Neural crest cell (in vitro differentiated cells): ENCODE results near the gene APP. TPM values are rescaled to one million over a fixed set of nuclear protein-coding genes. Genes with fewer than 3 reads are reported as not detected.

ENCODE experiments used
- DNase-seq: peaks from one replicate; pipeline ENCODE4 v3.0.0; 2021; ENCODE audit warnings: low read depth, mixed read lengths, low spot score
- H3K27ac Mint-ChIP-seq: one replicate; pipeline ENCODE4 v1.8.0; 2021; ENCODE audit warnings: mild to moderate bottlenecking, mixed read lengths; ENCODE audit not compliant: unreplicated experiment
- H3K27me3 Mint-ChIP-seq: 2 replicates; pipeline ENCODE4 v1.8.0; 2021; ENCODE audit warnings: low read depth, mild to moderate bottlenecking, mixed read lengths
- H3K36me3 Mint-ChIP-seq: 2 replicates; pipeline ENCODE4 v1.8.0; 2021; ENCODE audit warnings: low read depth, mild to moderate bottlenecking, mixed read lengths
- H3K4me1 Mint-ChIP-seq: 2 replicates; pipeline ENCODE4 v1.8.0; 2021; ENCODE audit warnings: mixed read lengths
- H3K4me3 Mint-ChIP-seq: one replicate; pipeline ENCODE4 v1.8.0; 2021; ENCODE audit warnings: mild to moderate bottlenecking, mixed read lengths
- H3K9me3 Mint-ChIP-seq: 2 replicates; pipeline ENCODE4 v1.8.0; 2021; ENCODE audit warnings: mixed read lengths
- CTCF ChIP-seq: fragments of 200-600 bp; sonication (generic); conservative IDR thresholded peaks from 2 replicates; pipeline ENCODE4 v1.5.0; 2021; ENCODE audit warnings: antibody characterized with exemption, mild to moderate bottlenecking
- total RNA-seq: library from RNA; stranded (reverse); gene quantifications from 2 replicates; pipeline ENCODE4 v1.2.1, GENCODE V29; 2021

Gene APP
- total RNA-seq, 1 donor from 2014 or later, result 254 TPM

GRCh38 chr21:25953659-25954058, 216.9 kb downstream of the APP start:
- DNase-seq, result no peak
- no peaks in the 10 kb centered on the region for H3K27me3 Mint-ChIP-seq
- H3K9me3 Mint-ChIP-seq, result no peaks in the 10 kb centered on the region
- peaks cover 28% of the 10 kb centered on the region for H3K4me1 Mint-ChIP-seq
- peaks cover 22% of the 10 kb centered on the region for H3K36me3 Mint-ChIP-seq
- no peak overlapping the region for H3K4me3 Mint-ChIP-seq
- no peak for TF ChIP-seq CTCF
- no peak overlapping the region for H3K27ac Mint-ChIP-seq

GRCh38 chr21:25953196-25953595, 217.4 kb downstream of the APP start:
- DNase-seq, result no peak
- TF ChIP-seq CTCF, result no peak

GRCh38 chr21:25952306-25952705, 218.3 kb downstream of the APP start:
- no peak for DNase-seq

More at GRCh38 chr21:25953196-25953595, 217.4 kb downstream of the APP start:
- H3K27ac Mint-ChIP-seq, result no peak overlapping the region
- no peaks in the 10 kb centered on the region for H3K9me3 Mint-ChIP-seq
- peaks cover 33% of the 10 kb centered on the region for H3K4me1 Mint-ChIP-seq
- no peak overlapping the region for H3K4me3 Mint-ChIP-seq
- H3K27me3 Mint-ChIP-seq, result no peaks in the 10 kb centered on the region
- peaks cover 24% of the 10 kb centered on the region for H3K36me3 Mint-ChIP-seq

GRCh38 chr21:25949701-25950100, 220.9 kb downstream of the APP start:
- Mint-ChIP-seq H3K27me3 (no peaks in the 10 kb centered on the region), H3K4me3 (no peak overlapping the region), H3K4me1 (peaks cover 31% of the 10 kb centered on the region), H3K27ac (peak overlapping the region; percentile 78), H3K36me3 (peaks cover 43% of the 10 kb centered on the region), H3K9me3 (no peaks in the 10 kb centered on the region)
- DNase-seq, result no peak
- no peak for TF ChIP-seq CTCF

More at GRCh38 chr21:25952306-25952705, 218.3 kb downstream of the APP start:
- H3K4me1 Mint-ChIP-seq, result peaks cover 34% of the 10 kb centered on the region
- H3K27me3 Mint-ChIP-seq, result no peaks in the 10 kb centered on the region
- no peak overlapping the region for H3K4me3 Mint-ChIP-seq
- no peak for TF ChIP-seq CTCF
- H3K36me3 Mint-ChIP-seq, result peaks cover 26% of the 10 kb centered on the region
- H3K9me3 Mint-ChIP-seq, result no peaks in the 10 kb centered on the region
- no peak overlapping the region for H3K27ac Mint-ChIP-seq

GRCh38 chr21:25944672-25945213, 225.8 kb downstream of the APP start:
- no peak for TF ChIP-seq CTCF
- no peaks in the 10 kb centered on the region for H3K9me3 Mint-ChIP-seq
- peaks cover 36% of the 10 kb centered on the region for H3K36me3 Mint-ChIP-seq
- no peaks in the 10 kb centered on the region for H3K27me3 Mint-ChIP-seq
- no peak for DNase-seq
- H3K27ac Mint-ChIP-seq, result peak overlapping the region; percentile 19
- H3K4me3 Mint-ChIP-seq, result no peak overlapping the region
- peaks cover 18% of the 10 kb centered on the region for H3K4me1 Mint-ChIP-seq

GRCh38 chr21:25944082-25944481, 226.5 kb downstream of the APP start:
- Mint-ChIP-seq H3K27me3 (no peaks in the 10 kb centered on the region), H3K4me1 (peaks cover 11% of the 10 kb centered on the region), H3K4me3 (no peak overlapping the region), H3K9me3 (no peaks in the 10 kb centered on the region), H3K27ac (no peak overlapping the region), H3K36me3 (peaks cover 34% of the 10 kb centered on the region)
- no peak for DNase-seq
- no peak for TF ChIP-seq CTCF
